AG08396 (cell line): ENCODE results near the gene ENDOV.
A peak's percentile ranks its signal among the peaks of the same experiment; 100 is the strongest.

Source experiments
- DNase-seq: peaks from one replicate; pipeline ENCODE4 v3.0.0; 2012; ENCODE audit warnings: low spot score, mixed read lengths

Gene ENDOV

GRCh38 chr17:80468242-80468641 is 53.3 kb downstream of the ENDOV start:
- no peak for DNase-seq

DNA sequence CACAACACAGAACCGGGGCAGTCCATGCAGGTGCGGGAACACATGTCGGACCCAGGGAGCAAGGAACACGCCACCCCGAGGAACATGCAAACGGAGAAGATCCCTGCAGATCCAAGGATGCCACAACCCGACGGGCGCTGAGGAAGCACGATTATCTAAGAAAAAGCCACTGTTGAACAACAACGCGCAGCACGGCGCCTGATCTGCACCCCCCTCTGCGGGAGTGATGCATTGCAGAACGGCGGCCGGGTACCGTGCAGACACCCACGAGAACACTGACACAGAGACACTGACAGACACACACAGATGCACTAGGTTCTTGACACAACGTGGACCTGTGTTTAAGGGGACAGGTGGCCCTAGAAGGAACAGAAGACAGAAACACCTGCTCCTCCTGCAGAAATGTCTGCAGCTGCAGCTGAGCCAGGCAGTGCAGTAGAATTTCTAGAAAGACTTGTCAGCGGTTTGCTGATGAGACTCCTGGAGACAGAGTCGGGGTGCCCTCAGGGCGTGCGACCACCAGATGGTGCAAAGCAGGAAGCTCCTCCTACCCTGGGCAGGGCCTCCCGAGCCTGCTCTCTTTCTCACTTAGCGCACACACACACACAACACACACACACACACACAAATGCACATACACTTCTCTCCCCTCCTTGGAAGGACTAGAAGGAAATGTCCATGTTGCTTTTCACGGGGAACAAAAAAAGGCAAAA is 54.0 kb downstream of the ENDOV start:
- DNase-seq: no peak

DNA sequence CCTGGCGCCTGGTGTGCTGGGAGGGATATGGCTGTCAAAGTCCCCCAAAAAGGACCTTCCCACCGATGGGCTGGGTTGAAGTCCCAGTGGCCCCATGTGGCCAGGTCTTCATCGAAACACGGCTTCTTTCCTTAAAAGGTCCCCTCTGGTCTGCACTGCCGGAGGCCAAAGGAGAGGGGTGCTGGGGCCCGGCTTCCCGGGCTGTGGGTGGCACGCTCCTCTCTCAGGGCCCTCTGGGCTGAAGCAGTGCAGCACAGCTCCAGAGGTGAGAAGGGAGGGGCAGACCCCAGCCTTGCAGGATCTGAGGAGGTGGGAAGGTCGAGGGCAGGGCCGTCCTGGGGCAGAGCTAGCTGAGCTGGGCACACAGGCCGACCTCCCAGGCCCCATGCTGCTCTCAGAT is 54.7 kb downstream of the ENDOV start:
- no peak for DNase-seq

GRCh38 chr17:80470603-80471002 is 55.6 kb downstream of the ENDOV start:
- no peak for DNase-seq

DNA sequence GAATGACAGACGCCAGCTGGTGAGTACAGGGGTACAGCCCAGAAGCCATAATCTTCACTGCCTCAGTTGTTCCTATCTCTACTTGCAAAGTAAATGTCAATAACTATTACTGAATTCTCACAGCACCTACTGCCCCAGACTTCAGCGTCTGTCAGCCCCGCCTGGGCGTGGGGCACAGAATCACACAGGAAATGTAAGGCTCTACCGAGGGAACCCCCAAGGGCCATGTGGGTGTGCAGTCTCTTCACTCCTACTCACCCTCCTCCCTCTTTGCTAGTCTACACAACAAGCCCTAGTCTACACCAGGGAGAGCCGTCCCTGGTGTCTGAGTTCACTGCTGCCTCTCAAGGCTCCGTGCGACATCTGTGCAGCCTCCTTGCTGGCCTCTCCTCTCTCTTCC is 57.0 kb downstream of the ENDOV start:
- DNase-seq: no peak

DNA sequence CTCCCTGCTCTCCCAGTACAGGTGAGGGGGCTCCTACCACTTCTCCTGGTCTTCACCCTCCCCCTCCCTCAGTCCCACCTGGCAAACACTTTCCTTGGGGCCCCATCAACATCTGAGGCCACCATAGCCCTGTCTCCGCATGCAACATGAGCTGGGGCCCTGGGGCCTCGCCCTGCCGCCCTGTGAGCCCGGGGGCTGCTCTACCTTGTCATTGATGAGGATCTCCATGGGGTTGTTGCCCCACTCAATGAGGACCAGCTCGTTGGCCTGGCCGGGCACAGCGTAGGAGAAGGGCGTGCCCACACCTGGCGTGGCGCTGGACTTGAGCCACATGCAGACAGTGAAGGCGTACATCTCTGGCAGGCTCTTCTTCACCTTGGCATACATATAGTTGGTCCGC is 58.0 kb downstream of the ENDOV start:
- DNase-seq: no peak

DNA sequence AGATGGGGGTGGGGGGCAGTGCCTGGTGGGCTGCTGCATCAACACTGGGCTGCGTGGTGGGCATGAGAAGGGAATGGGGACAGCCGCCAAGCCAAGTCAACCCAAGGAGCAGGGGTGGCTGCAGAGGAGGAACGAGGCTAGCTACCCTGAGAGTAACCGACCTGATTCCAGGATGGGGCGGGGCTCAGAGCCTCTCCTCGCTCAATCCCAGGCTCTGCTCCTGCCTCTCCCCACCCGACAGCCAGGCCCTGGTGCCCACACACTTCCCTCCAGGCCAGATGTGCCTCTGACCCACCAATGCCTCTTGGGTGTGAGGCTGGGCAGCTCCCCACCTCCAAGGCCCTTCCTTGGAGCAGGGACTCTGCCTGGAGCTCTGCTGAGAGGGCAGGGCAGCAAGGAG is 58.7 kb downstream of the ENDOV start:
- no peak for DNase-seq

DNA sequence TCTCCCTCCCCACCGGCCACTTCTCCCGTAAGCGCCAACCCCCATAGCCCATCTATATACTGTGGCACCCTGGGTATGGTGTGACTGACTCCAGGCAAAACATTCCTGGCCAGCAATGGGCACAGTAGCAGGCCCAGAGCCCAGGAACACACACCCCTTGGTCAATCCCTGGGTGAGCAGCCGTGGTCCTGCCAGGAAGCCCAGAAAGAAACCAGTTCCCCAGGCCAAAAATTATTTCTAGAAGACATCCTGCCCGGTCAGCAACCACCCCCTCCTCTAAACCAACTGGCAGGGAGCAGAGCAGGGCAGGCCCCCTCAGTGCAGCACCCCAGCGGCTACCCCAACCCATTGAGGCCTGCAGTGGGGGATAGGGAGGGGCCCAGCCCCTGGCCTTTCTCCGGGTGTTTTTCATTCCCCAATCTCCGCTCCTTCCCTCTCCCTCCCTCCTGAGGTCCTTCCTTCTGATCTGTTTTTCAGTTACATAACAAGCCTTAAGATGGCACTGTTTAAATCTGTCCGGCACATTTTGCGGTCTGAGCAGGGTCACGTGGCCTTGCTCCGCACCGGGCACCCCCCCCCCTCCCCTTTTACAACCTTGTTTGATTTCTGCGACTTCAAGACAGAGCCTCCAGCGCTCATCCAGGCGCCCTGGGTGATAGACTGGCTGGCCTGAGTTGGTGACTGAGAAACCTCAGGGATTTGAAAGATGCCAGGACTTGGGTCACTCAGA is 59.4 kb downstream of the ENDOV start:
- peak; percentile 69 for DNase-seq

- peak; percentile 40 for DNase-seq
Measured at GRCh38 chr17:80474961-80475909, 60.3 kb downstream of the ENDOV start.

GRCh38 chr17:80475910-80476876 is 61.2 kb downstream of the ENDOV start, which contains the start of gene NPTX1:
TSS of gene NPTX1 (minus strand) at chr17:80476607. CDS start at chr17:80476446, 161 bp downstream.
- peak; percentile 61 for DNase-seq

- DNase-seq: peak; percentile 37
Measured at GRCh38 chr17:80476877-80477646, 62.1 kb downstream of the ENDOV start.

DNA sequence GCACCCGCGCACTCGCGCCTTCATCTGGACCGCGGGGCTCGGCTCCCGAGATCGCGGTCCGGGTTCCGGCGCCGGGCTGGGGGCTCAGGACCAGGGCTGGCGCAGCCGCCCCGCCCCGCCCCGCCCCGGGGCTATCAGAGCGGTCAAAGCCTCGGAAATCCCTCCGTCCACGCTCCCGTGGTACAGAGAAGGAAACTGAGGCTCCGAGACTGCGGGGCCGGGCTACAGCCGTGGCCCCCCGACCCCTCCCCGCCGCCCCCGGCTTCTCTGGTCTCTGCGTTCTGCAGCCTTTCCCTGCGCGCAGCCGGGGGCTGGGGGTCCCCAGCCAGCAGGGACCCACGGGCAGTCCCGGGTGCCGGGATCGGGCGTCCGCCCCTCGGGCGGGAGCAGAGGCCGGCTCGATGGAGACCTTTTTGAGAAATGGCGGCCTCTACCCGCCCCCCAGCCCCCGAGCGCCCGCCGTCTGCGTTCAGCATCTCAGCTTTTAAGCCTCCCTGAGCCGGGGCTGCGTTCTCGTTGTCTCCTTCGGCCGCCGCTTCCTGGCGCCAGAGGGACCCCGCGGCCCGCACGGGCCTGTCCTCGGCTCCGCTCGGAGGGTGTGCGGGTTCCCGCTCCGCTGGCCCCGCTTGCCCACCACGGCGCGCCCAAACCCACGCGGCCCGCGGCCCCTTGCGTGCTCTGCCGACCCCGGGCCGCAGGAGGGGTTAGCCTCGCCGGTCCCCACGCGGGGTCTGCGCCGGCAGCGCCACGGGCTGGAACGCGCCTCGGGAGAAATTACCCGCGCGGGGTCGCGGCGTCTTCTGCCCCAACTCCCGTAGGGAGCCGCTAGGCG is 62.9 kb downstream of the ENDOV start:
- peak; percentile 89 for DNase-seq

- peak; percentile 32 for DNase-seq
Measured at GRCh38 chr17:80478487-80479245, 63.7 kb downstream of the ENDOV start.

DNA sequence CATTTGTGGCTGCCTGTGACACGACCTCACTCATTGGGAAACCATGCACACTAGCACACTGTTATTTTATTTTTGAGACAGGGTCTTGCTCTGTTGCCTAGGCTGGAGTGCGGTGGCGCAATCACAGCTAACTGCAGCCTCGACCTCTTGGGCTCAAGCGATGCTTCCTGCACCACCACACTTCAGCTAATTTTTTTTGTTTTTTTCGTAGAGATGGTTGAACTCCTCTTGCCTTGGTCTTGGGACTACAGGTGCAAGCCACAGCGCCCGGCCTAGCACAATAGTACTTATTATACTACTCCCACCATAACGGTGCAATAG is 64.2 kb downstream of the ENDOV start:
- no peak for DNase-seq

- DNase-seq: no peak
Measured at GRCh38 chr17:80480248-80480647, 65.3 kb downstream of the ENDOV start.

DNA sequence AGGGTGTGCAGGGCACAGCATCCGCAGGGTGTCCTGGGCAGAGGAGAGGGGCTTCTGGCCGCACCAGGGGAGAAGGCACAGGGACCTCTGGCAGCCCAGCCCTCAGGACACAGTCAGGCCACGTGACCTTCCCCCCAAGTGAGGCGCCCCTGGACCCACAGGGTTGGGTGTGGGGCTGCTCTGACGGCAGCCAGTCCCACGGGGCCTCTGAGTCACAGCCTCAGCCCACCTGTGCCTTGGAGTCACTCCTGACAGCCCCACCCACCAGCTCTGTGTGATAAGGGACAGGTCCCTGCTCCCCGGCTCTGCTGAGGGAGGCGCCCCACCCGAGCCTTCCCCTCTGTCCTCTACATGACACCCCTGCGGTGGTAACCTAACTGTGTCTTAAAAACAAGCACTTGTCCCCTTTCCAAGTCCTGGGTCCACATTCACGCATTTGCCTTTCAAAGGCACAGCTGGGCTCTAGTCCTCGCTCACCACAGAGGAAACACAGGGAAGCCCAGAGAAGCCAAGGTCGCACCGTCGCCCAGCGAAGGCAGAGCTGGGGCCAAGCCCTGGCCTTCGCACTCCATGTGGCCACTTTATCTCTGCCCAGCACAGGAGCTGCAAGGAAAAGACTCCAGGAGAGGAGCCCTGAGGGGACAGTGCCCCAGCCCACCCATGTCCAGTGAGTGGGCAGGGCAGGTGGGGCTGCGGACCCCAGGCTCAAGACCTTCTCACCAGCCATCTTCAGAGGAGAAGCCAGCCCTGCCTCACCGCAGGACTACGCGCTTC is 66.5 kb downstream of the ENDOV start:
- DNase-seq: no peak

GRCh38 chr17:80482058-80482318 is 67.0 kb downstream of the ENDOV start:
- DNase-seq: no peak

GRCh38 chr17:80482555-80483308 is 67.8 kb downstream of the ENDOV start:
- DNase-seq: no peak
